Neutrophil (primary cell): ENCODE results near the gene OR11A1.

Experiments used
- H3K27ac ChIP-seq: fragments of 200-600 bp; sonication (generic); 2 replicates; pipeline ENCODE4 v1.5.1; 2016; ENCODE audit warnings: mild to moderate bottlenecking, moderate library complexity
- H3K27me3 ChIP-seq: fragments of 200-600 bp; sonication (generic); 2 replicates; pipeline ENCODE4 v1.6.0; 2016; ENCODE audit warnings: mild to moderate bottlenecking
- H3K36me3 ChIP-seq: fragments of 200-600 bp; sonication (generic); 2 replicates; pipeline ENCODE4 v1.5.1; 2017
- H3K4me1 ChIP-seq, 2 experiments: fragments of 200-600 bp in 1 of 2; sonication (generic) in 1 of 2; 1 replicate in 1 of 2; 2 replicates in 1 of 2; pipeline versions ENCODE4 v1.5.1 to v1.6.1; 2013 to 2016; ENCODE audit warnings: low read depth in 1 of 2, low read length in 1 of 2, mild to moderate bottlenecking in 1 of 2, moderate library complexity in 1 of 2; ENCODE audit not compliant: control insufficient read depth in 1 of 2, insufficient read depth in 1 of 2
- H3K4me3 ChIP-seq, 2 experiments: fragments of 200-600 bp in 1 of 2; sonication (generic) in 1 of 2; 1 replicate in 1 of 2; 2 replicates in 1 of 2; pipeline ENCODE4 v1.5.1; 2013 to 2016; ENCODE audit warnings: low read depth in 1 of 2, low read length in 1 of 2, mild to moderate bottlenecking in 1 of 2, moderate library complexity in 1 of 2
- H3K9me3 ChIP-seq: fragments of 200-600 bp; sonication (generic); 2 replicates; pipeline ENCODE4 v1.5.1; 2016
- CTCF ChIP-seq: fragments of 200-600 bp; sonication (generic); IDR thresholded peaks from 2 replicates; pipeline ENCODE4 v1.5.1; 2016; ENCODE audit warnings: antibody characterized with exemption

OR11A1 gene

GRCh38 chr6:29388533-29388932 lies 68.3 kb downstream of the OR11A1 start:
- no peak for TF ChIP-seq CTCF
- H3K9me3 ChIP-seq, result no peaks in the 10 kb centered on the region

GRCh38 chr6:29376003-29376402 lies 80.9 kb downstream of the OR11A1 start:
- Histone ChIP-seq H3K4me3 (no peak overlapping the region), H3K9me3 (no peaks in the 10 kb centered on the region), H3K36me3 (no peaks in the 10 kb centered on the region), H3K4me1 (no peaks in the 10 kb centered on the region), H3K27ac (no peak overlapping the region), H3K27me3 (no peaks in the 10 kb centered on the region)
- no peak for TF ChIP-seq CTCF

More at GRCh38 chr6:29388533-29388932, 68.3 kb downstream of the OR11A1 start:
- Histone ChIP-seq H3K4me3 (no peak overlapping the region), H3K27ac (no peak overlapping the region), H3K36me3 (no peaks in the 10 kb centered on the region), H3K4me1 (no peaks in the 10 kb centered on the region), H3K27me3 (no peaks in the 10 kb centered on the region)
